GM15510 (cell line): ENCODE measurements around the gene IDH2.
A peak's percentile ranks its signal among the peaks of the same experiment; 100 is the strongest.

Source experiments
- POLR2A ChIP-seq: IDR thresholded peaks from 3 replicates; pipeline ENCODE4 v1.6.1; 2011; ENCODE audit warnings: borderline replicate concordance; ENCODE audit not compliant: insufficient read length; ENCODE audit errors: extremely low read depth

IDH2 gene

GRCh38 chr15:90062023-90062442 is 40.2 kb downstream of the IDH2 start:
- TF ChIP-seq POLR2A: no peak

- no peak for TF ChIP-seq POLR2A
Measured at GRCh38 chr15:90060797-90061196, 41.5 kb downstream of the IDH2 start.

- TF ChIP-seq POLR2A: peak; percentile 41
Measured at GRCh38 chr15:90059208-90059985, 42.9 kb downstream of the IDH2 start.

- no peak for TF ChIP-seq POLR2A
Measured at GRCh38 chr15:90058775-90059174, 43.5 kb downstream of the IDH2 start.

GRCh38 chr15:90058308-90058707 is 44.0 kb downstream of the IDH2 start:
- TF ChIP-seq POLR2A: no peak

- TF ChIP-seq POLR2A: no peak
Measured at GRCh38 chr15:90056529-90056928, 45.7 kb downstream of the IDH2 start.

GRCh38 chr15:90055182-90055581 is 47.1 kb downstream of the IDH2 start:
- no peak for TF ChIP-seq POLR2A

GRCh38 chr15:90054618-90055097 is 47.6 kb downstream of the IDH2 start:
- TF ChIP-seq POLR2A: no peak

GRCh38 chr15:90053685-90054466 is 48.4 kb downstream of the IDH2 start:
- no peak for TF ChIP-seq POLR2A

- TF ChIP-seq POLR2A: no peak
Measured at GRCh38 chr15:90051874-90052273, 50.4 kb downstream of the IDH2 start.

GRCh38 chr15:90049666-90050604 is 52.3 kb downstream of the IDH2 start:
- no peak for TF ChIP-seq POLR2A

GRCh38 chr15:90049030-90049429 is 53.2 kb downstream of the IDH2 start:
- TF ChIP-seq POLR2A: no peak

GRCh38 chr15:90047956-90048575 is 54.2 kb downstream of the IDH2 start:
- no peak for TF ChIP-seq POLR2A

GRCh38 chr15:90046911-90047392 is 55.3 kb downstream of the IDH2 start:
- no peak for TF ChIP-seq POLR2A

GRCh38 chr15:90046289-90046688 is 56.0 kb downstream of the IDH2 start:
- no peak for TF ChIP-seq POLR2A

- no peak for TF ChIP-seq POLR2A
Measured at GRCh38 chr15:90044916-90045371, 57.3 kb downstream of the IDH2 start.
